Amniotic epithelial cell (primary cell): Measurements from ENCODE around the gene UNC119B.

Source experiments
- DNase-seq: peaks from one replicate; pipeline ENCODE4 v3.0.0-alpha.2; 2010; ENCODE audit warnings: low read depth

The UNC119B gene

GRCh38 chr12:120767071-120768024, 57.1 kb downstream of the UNC119B start:
- no peak for DNase-seq

DNA sequence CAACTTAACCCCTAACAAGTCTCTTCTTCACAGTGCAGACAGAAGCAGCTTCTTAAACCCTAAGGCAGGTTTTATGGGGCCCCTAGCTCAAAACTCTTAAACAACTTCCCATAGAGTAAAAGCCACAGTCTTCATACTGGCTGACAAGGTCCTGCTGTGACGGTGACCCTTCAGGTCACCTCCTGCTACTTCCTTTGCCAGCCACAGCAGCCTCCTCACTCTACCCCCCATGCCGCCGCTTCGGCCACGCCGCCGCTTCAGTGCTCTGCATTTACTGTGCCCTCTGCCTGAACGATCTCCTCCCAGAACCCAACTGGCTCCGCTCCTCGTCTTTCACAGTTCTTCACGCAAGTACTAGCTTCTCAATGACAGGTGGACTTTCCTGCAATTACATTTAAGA, 60.8 kb downstream of the UNC119B start:
- DNase-seq: no peak
